GM11168 (cell line): ENCODE results near the gene SLC24A2.
"Not testable (repeated sequence)": the region's sequence is repeated elsewhere in the genome, so short reads cannot be mapped to it uniquely, and the experiment has no call there.

Experiments
- in situ Hi-C: fragments of 300-500 bp; cut with MboI; formaldehyde crosslinking; loops from one replicate; pipeline ENCODE4 v1.12.0; 2022; ENCODE audit warnings: low sequenced_read_pairs; ENCODE audit not compliant: unreplicated experiment

Gene SLC24A2

GRCh38 chr9:19788614-19789271, at the start of gene SLC24A2:
SLC24A2 (minus strand) TSS chr9:19789037.
- in situ Hi-C loops: no loop called here

- in situ Hi-C loops: not testable (repeated sequence)
These were observed 44.5 kb upstream of the SLC24A2 start for GRCh38 chr9:19833331-19833730.

- in situ Hi-C loops: no loop called here
These were observed 42.0 kb upstream of the SLC24A2 start for GRCh38 chr9:19830796-19831195.

GRCh38 chr9:19828576-19829109, 39.8 kb upstream of the SLC24A2 start:
- in situ Hi-C loops: no loop called here

GRCh38 chr9:19816769-19817168, 27.9 kb upstream of the SLC24A2 start:
- in situ Hi-C loops: no loop called here

- in situ Hi-C loops: no loop called here
These were observed 23.4 kb upstream of the SLC24A2 start for GRCh38 chr9:19812194-19812593.

GRCh38 chr9:19809422-19810269, 20.8 kb upstream of the SLC24A2 start:
- in situ Hi-C loops: no loop called here

GRCh38 chr9:19807182-19807892, 18.5 kb upstream of the SLC24A2 start:
- in situ Hi-C loops: no loop called here

- in situ Hi-C loops: no loop called here
These were observed 15.6 kb upstream of the SLC24A2 start for GRCh38 chr9:19804431-19804830.

GRCh38 chr9:19800884-19801283, 12.0 kb upstream of the SLC24A2 start:
- in situ Hi-C loops: no loop called here

- in situ Hi-C loops: no loop called here
These were observed 10.9 kb upstream of the SLC24A2 start for GRCh38 chr9:19799784-19800183.

- in situ Hi-C loops: no loop called here
These were observed 685 bp downstream of the SLC24A2 start for GRCh38 chr9:19788152-19788551.

GRCh38 chr9:19787672-19788071, 1.2 kb downstream of the SLC24A2 start:
- in situ Hi-C loops: no loop called here

- in situ Hi-C loops: no loop called here
These were observed 3.6 kb downstream of the SLC24A2 start for GRCh38 chr9:19785230-19785629.

- in situ Hi-C loops: no loop called here
These were observed 4.7 kb downstream of the SLC24A2 start for GRCh38 chr9:19784136-19784535.

GRCh38 chr9:19783500-19783899, 5.3 kb downstream of the SLC24A2 start:
- in situ Hi-C loops: no loop called here

- in situ Hi-C loops: no loop called here
These were observed 6.8 kb downstream of the SLC24A2 start for GRCh38 chr9:19782005-19782404.

GRCh38 chr9:19781240-19781639, 7.6 kb downstream of the SLC24A2 start:
- in situ Hi-C loops: no loop called here

- in situ Hi-C loops: no loop called here
These were observed 17.4 kb downstream of the SLC24A2 start for GRCh38 chr9:19771446-19771845.

GRCh38 chr9:19770973-19771372, 17.9 kb downstream of the SLC24A2 start:
- in situ Hi-C loops: no loop called here

GRCh38 chr9:19769213-19769612, 19.6 kb downstream of the SLC24A2 start:
- in situ Hi-C loops: no loop called here
